CD14-positive monocyte (primary cell): Measurements from ENCODE around the gene SLC22A5. TPM values are rescaled to one million over a fixed set of nuclear protein-coding genes. Genes with fewer than 3 reads are reported as not detected.

Experiments used
- DNase-seq, 3 donors: peaks; one replicate each; pipeline ENCODE4 v3.0.0-alpha.2; 2011 to 2022
- H2AFZ ChIP-seq: 2 replicates; pipeline ENCODE4 v1.6.0; 2012; ENCODE audit warnings: mild to moderate bottlenecking, low read depth, low read length, inconsistent platforms; ENCODE audit not compliant: insufficient read depth, poor library complexity, severe bottlenecking
- H3K27ac ChIP-seq, 2 donors: 1 replicate in 1 of 2; 2 replicates in 1 of 2; pipeline ENCODE4 v1.5.1; 2012 to 2013; ENCODE audit warnings: low read length in 2 of 2, control low read depth in 1 of 2, inconsistent platforms in 1 of 2, low read depth in 1 of 2, mild to moderate bottlenecking in 1 of 2
- H3K27me3 ChIP-seq, 2 donors: one replicate each; pipeline versions ENCODE4 v1.6.0 to v1.6.1; 2011 to 2013; ENCODE audit warnings: low read length in 2 of 2; ENCODE audit not compliant: control insufficient read depth in 2 of 2, insufficient read depth in 2 of 2
- H3K36me3 ChIP-seq, 2 donors: replicated peaks in 1 of 2; 1 replicate in 1 of 2; 2 replicates in 1 of 2; pipeline versions ENCODE4 v1.5.1 to v1.6.1; 2012 to 2013; ENCODE audit warnings: low read length in 2 of 2, control low read depth in 1 of 2, inconsistent platforms in 1 of 2, mild to moderate bottlenecking in 1 of 2; ENCODE audit not compliant: insufficient read depth in 2 of 2, control insufficient read depth in 1 of 2
- H3K4me1 ChIP-seq, 2 donors: 1 replicate in 1 of 2; 2 replicates in 1 of 2; pipeline versions ENCODE4 v1.5.1 to v1.6.1; 2012 to 2013; ENCODE audit warnings: low read length in 2 of 2, control low read depth in 1 of 2, inconsistent platforms in 1 of 2, mild to moderate bottlenecking in 1 of 2, moderate library complexity in 1 of 2; ENCODE audit not compliant: insufficient read depth in 2 of 2, control insufficient read depth in 1 of 2
- H3K4me2 ChIP-seq: replicated peaks from 2 replicates; pipeline ENCODE3; 2012; ENCODE audit warnings: low read length, moderate library complexity, mild to moderate bottlenecking; ENCODE audit not compliant: poor library complexity, severe bottlenecking; ENCODE audit errors: extremely low read depth
- H3K4me3 ChIP-seq, 3 experiments: fragments of 200-600 bp in 1 of 3; sonication (generic) in 1 of 3; replicated peaks in 1 of 3; 1 replicate in 2 of 3; 2 replicates in 1 of 3; pipeline ENCODE4 v1.5.1; 2011 to 2013; ENCODE audit warnings: low read length in 3 of 3, mild to moderate bottlenecking in 3 of 3, control low read depth in 2 of 3, low read depth in 2 of 3, inconsistent platforms in 1 of 3, moderate library complexity in 1 of 3
- H3K79me2 ChIP-seq: 2 replicates; pipeline ENCODE4 v1.6.0; 2012; ENCODE audit warnings: mild to moderate bottlenecking, control low read depth, inconsistent platforms, low read length, moderate library complexity; ENCODE audit not compliant: insufficient read depth
- H3K9ac ChIP-seq: 2 replicates; pipeline ENCODE4 v1.6.0; 2017; ENCODE audit warnings: low read length, mild to moderate bottlenecking; ENCODE audit not compliant: insufficient read depth, poor library complexity, severe bottlenecking
- H3K9me3 ChIP-seq, 2 donors: replicated peaks in 1 of 2; 1 replicate in 1 of 2; 2 replicates in 1 of 2; pipeline versions ENCODE4 v1.5.1 to v1.6.1; 2012 to 2013; ENCODE audit warnings: low read length in 2 of 2, control low read depth in 1 of 2; ENCODE audit not compliant: control insufficient read depth in 1 of 2, insufficient read depth in 1 of 2
- H4K20me1 ChIP-seq: 2 replicates; pipeline ENCODE4 v1.6.0; 2012; ENCODE audit warnings: mild to moderate bottlenecking, low read length, control low read depth, moderate library complexity; ENCODE audit not compliant: insufficient read depth
- H3K27ac Mint-ChIP-seq, 7 donors: one replicate each; pipeline ENCODE4 v1.8.0; 2020; ENCODE audit warnings: mild to moderate bottlenecking in 7 of 7, mixed read lengths in 7 of 7, moderate library complexity in 6 of 7, inconsistent platforms in 2 of 7
- H3K27me3 Mint-ChIP-seq, 3 donors: one replicate each; pipeline ENCODE4 v1.8.0; 2021 to 2022; ENCODE audit warnings: low read depth in 3 of 3, mild to moderate bottlenecking in 3 of 3, mixed read lengths in 3 of 3, moderate library complexity in 3 of 3, inconsistent platforms in 1 of 3
- H3K36me3 Mint-ChIP-seq, 2 donors: one replicate each; pipeline ENCODE4 v1.8.0; 2020; ENCODE audit warnings: mixed read lengths in 2 of 2, inconsistent platforms in 1 of 2, mild to moderate bottlenecking in 1 of 2
- H3K4me1 Mint-ChIP-seq: one replicate; pipeline ENCODE4 v1.8.0; 2020; ENCODE audit warnings: mild to moderate bottlenecking, mixed read lengths
- H3K4me3 Mint-ChIP-seq, 2 donors: one replicate each; pipeline ENCODE4 v1.8.0; 2020; ENCODE audit warnings: mild to moderate bottlenecking in 2 of 2, mixed read lengths in 2 of 2, moderate library complexity in 1 of 2
- H3K9me3 Mint-ChIP-seq, 7 donors: one replicate each; pipeline ENCODE4 v1.8.0; 2020 to 2022; ENCODE audit warnings: mixed read lengths in 7 of 7, mild to moderate bottlenecking in 6 of 7, moderate library complexity in 6 of 7, inconsistent platforms in 2 of 7
- CTCF ChIP-seq: fragments of 200-600 bp; IDR thresholded peaks from one replicate; pipeline ENCODE4 v1.8.0; 2022; ENCODE audit warnings: antibody characterized with exemption, mild to moderate bottlenecking
- WGBS: methylation state at CpG from one replicate; pipeline ENCODE4 v1.1.5; 2013; ENCODE audit warnings: missing lambda C conversion rate; ENCODE audit not compliant: insufficient coverage; 5-methylcytosine and 5-hydroxymethylcytosine counted together
- intact Hi-C, 2 donors: fragments of 100-400 bp; cut with micrococcal nuclease; formaldehyde crosslinking; loops; one replicate each; pipeline versions ENCODE4 v1.15.0 to v1.15.1; 2023
- polyA plus RNA-seq, 3 donors: library from polyadenylated mRNA; depleted of rRNA in 1 of 3; unstranded in 2 of 3; stranded (reverse) in 1 of 3; fragments of 300-500 nt in 2 of 3; fragments of >200 nt in 1 of 3; fragmentation: Illumina TruSeq in 2 of 3; gene quantifications; 1 replicate in 2 of 3; 2 replicates in 1 of 3; pipeline ENCODE4 v1.2.3, GENCODE V29; 2012 to 2021

SLC22A5 gene
- polyA plus RNA-seq, 3 donors: 2.4 to 14.6 (median 3.5) TPM

DNA sequence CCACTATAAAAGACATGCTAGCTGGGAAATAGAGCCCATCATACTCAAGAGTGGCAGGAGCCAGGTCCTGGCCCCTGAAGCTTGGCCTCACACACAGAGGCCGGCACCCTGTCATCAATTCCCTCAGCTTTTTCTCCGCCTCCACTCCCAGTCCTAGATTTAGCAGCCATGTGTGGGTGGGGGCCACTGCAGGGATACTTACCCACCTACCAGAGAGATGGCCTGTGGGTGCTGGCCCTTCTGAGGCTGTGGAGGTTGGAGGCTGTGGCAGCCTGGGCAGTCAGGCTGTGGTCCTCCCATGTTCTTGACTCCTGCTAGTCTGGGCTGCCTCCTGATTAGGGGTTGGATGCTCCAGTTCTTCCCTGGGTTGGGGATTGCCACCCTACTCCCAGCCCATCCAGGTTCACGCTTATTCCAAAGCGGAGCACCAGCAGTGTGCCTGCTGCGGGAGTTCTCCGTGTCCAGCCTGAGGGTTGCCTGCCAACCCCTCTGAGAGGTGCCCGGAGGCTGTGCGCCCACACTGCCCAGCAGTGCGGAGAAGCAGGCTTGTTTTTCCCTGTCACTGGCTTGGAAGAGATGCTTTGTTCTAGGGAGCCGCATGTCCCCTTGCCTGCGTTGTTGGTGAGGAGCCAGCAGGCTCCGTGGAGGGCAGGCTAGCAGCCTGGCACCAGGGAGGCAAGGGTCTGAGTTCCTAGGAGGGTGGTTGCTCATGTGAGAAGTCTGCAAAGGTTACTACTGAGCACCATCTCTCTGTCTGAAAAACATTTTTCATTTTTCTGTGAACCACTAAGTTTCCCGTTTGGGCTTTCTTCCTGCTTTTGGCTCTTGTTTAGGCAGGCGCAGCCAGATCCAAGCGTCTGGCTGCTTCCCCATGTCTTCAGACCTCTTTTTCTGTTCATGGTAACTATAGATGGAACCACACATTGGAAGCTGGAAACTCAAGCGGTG lies 7.5 kb downstream of the SLC22A5 start:
- Histone ChIP-seq H3K79me2 (peaks cover 13% of the 10 kb centered on the region), H3K4me1 (peaks cover 8 to 9% of the 10 kb centered on the region in 2 donors), H2AFZ (no peak overlapping the region), H3K4me3 (no peak overlapping the region), H3K27me3 (no peaks in the 10 kb centered on the region), H3K36me3 (peaks cover 0 to 39% of the 10 kb centered on the region in 2 donors), H3K9ac (no peak overlapping the region), H4K20me1 (no peaks in the 10 kb centered on the region), H3K4me2 (no peak overlapping the region), H3K9me3 (no peaks in the 10 kb centered on the region), H3K27ac (no peak overlapping the region)
- intact Hi-C loops: no loop called here
- H3K36me3 Mint-ChIP-seq: peaks cover 13 to 22% of the 10 kb centered on the region in 2 donors
- H3K9me3 Mint-ChIP-seq: no peaks in the 10 kb centered on the region
- no peak overlapping the region for H3K4me3 Mint-ChIP-seq
- TF ChIP-seq CTCF: no peak
- no peaks in the 10 kb centered on the region for H3K27me3 Mint-ChIP-seq
- 94% methylated on average over 12 of the region's 16 CpGs for WGBS
- DNase-seq: no peak
- no peak overlapping the region for H3K27ac Mint-ChIP-seq
- peaks cover 10% of the 10 kb centered on the region for H3K4me1 Mint-ChIP-seq

DNA sequence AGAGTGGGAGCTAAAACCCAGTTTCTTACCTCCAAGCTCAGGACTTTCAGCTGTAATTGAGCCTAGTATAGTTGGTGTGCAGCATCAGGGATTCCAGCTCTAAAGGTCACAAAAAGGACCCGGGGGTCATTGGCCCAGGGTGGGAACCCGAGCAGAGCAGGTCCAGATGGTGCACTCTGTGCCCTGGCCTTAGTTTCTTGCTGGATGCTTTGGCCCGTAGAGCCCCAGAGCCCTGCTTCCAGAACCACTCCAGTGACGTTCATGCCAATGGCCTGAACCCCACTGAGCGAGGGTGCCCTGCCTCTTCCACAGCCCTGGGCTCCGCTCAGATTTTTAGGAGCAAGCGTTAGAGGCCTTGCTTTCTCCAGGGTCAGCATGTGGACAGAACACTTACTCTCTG lies 8.2 kb downstream of the SLC22A5 start:
- Histone ChIP-seq H3K36me3 (peaks cover 0 to 39% of the 10 kb centered on the region in 2 donors), H4K20me1 (no peaks in the 10 kb centered on the region), H3K4me1 (peaks cover under 1 to 1% of the 10 kb centered on the region in 2 donors), H3K27ac (no peak overlapping the region), H3K4me2 (no peak overlapping the region), H3K9me3 (no peaks in the 10 kb centered on the region), H3K9ac (no peak overlapping the region), H2AFZ (no peak overlapping the region), H3K79me2 (peaks cover 12% of the 10 kb centered on the region), H3K27me3 (no peaks in the 10 kb centered on the region), H3K4me3 (no peak overlapping the region)
- H3K36me3 Mint-ChIP-seq: peaks cover 16 to 22% of the 10 kb centered on the region in 2 donors
- H3K27ac Mint-ChIP-seq: no peak overlapping the region
- intact Hi-C loops: no loop called here
- no peaks in the 10 kb centered on the region for H3K27me3 Mint-ChIP-seq
- 86% methylated on average over 7 of the region's 7 CpGs for WGBS
- H3K4me3 Mint-ChIP-seq: no peak overlapping the region
- TF ChIP-seq CTCF: no peak
- peaks cover 3% of the 10 kb centered on the region for H3K4me1 Mint-ChIP-seq
- H3K9me3 Mint-ChIP-seq: no peaks in the 10 kb centered on the region
- DNase-seq: no peak
